ENCODE data around the gene SRGAP3.

SRGAP3 gene

GRCh38 chr3:9007213-9007612 lies 242.2 kb downstream of the SRGAP3 start:
- FAIRE-seq = no peak

GRCh38 chr3:9000041-9000440 lies 249.4 kb downstream of the SRGAP3 start:
- FAIRE-seq = no peak

GRCh38 chr3:8997151-8997550 lies 252.3 kb downstream of the SRGAP3 start:
- FAIRE-seq = no peak

- no peak for FAIRE-seq
These were observed 252.7 kb downstream of the SRGAP3 start for GRCh38 chr3:8996681-8997121.

GRCh38 chr3:8996216-8996615 lies 253.2 kb downstream of the SRGAP3 start:
- FAIRE-seq = no peak

- FAIRE-seq = no peak
These were observed 255.2 kb downstream of the SRGAP3 start for GRCh38 chr3:8994226-8994625.

GRCh38 chr3:8993331-8993730 lies 256.1 kb downstream of the SRGAP3 start:
- FAIRE-seq = no peak

GRCh38 chr3:8992854-8993253 lies 256.6 kb downstream of the SRGAP3 start:
- no peak for FAIRE-seq

- no peak for FAIRE-seq
These were observed 257.2 kb downstream of the SRGAP3 start for GRCh38 chr3:8992199-8992598.

- no peak for FAIRE-seq
These were observed 258.9 kb downstream of the SRGAP3 start for GRCh38 chr3:8990266-8991215.

GRCh38 chr3:8988791-8989558 lies 260.5 kb downstream of the SRGAP3 start:
- no peak for FAIRE-seq

- FAIRE-seq = no peak
These were observed 261.1 kb downstream of the SRGAP3 start for GRCh38 chr3:8988384-8988655.

- FAIRE-seq = no peak
These were observed 261.6 kb downstream of the SRGAP3 start for GRCh38 chr3:8987645-8988383.

- FAIRE-seq = no peak
These were observed 262.2 kb downstream of the SRGAP3 start for GRCh38 chr3:8987226-8987625.

GRCh38 chr3:8986741-8987140 lies 262.7 kb downstream of the SRGAP3 start:
- FAIRE-seq = no peak

- FAIRE-seq = no peak
These were observed 263.6 kb downstream of the SRGAP3 start for GRCh38 chr3:8985876-8986275.

- FAIRE-seq = no peak
These were observed 264.0 kb downstream of the SRGAP3 start for GRCh38 chr3:8985411-8985831.

- no peak for FAIRE-seq
These were observed 264.9 kb downstream of the SRGAP3 start for GRCh38 chr3:8984526-8984925.

GRCh38 chr3:8984081-8984480 lies 265.4 kb downstream of the SRGAP3 start:
- FAIRE-seq = no peak

GRCh38 chr3:8983591-8983990 lies 265.9 kb downstream of the SRGAP3 start:
- no peak for FAIRE-seq

- no peak for FAIRE-seq
These were observed 266.4 kb downstream of the SRGAP3 start for GRCh38 chr3:8983026-8983425.

- FAIRE-seq = no peak
These were observed 266.9 kb downstream of the SRGAP3 start for GRCh38 chr3:8982509-8982908.

GRCh38 chr3:8981700-8982099 lies 267.7 kb downstream of the SRGAP3 start:
- no peak for FAIRE-seq

Measured in A204.1 (cell line).